Dedifferentiated amniotic fluid mesenchymal stem cell (primary cell): ENCODE measurements around the gene SARS2.
"Not testable (repeated sequence)": the region's sequence is repeated elsewhere in the genome, so short reads cannot be mapped to it uniquely, and the experiment has no call there.

ENCODE experiments used
- DNase-seq: peaks from one replicate; pipeline ENCODE4 v3.0.0-alpha.2; 2016; ENCODE audit errors: extremely low spot score

Gene SARS2

DNA sequence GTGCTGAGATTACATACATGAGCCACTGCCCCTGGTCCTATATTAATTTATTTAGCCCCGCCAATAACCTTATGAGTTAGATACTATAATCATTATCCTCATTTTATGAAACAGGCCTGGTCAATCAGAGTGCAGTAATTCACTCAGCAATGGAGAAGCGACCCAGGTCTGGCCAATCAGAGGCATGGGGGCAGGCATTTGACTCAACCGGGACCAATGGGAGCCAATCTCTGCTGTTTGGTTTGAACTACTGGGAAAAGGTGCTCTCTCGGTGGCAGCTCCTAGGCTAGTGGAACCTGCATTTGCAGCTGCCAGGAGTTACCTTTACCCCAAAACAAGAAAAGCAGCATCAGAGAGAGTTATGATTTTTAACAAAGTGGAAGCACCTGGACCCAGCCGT is 37.7 kb downstream of the SARS2 start:
- no peak for DNase-seq

DNA sequence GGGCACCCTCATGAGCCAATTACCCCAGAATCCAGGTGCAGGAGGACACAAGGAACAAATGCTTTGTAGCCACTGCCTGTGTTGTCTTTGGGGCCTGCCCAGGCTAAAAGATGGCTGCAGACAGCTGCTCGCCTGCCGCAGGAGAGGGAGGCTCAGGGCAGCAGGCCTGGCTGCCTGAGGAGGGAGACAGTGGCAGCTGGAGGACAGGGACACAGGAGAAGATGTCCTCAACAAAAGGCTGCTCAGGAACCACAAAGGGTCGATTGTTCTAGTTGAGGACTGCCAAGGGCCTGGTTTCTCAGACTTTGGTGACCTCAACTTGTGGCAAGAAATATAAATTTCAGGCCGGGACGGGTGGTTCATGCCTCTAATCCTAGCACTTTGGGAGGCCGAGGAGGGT is 38.8 kb downstream of the SARS2 start:
- no peak for DNase-seq

DNA sequence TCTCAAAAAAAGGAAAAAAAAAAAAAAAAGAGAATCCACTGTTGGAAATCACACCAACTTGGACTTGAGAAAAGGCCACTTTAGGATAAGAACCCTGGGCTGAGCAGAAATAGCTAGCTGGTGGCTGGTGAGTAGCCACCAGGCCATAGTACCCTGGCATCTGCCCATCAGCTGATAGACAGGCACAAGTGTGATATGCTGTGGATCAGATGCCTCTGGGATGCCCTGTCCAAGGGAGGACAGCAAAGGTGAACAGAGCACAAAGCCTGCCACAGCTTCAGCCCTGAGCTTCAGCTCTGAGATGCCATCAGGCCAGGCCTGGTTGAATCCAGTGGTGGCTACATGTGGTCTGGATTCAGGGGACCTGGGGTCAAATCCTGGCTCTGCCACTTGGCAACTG is 39.9 kb downstream of the SARS2 start:
- DNase-seq: no peak

DNA sequence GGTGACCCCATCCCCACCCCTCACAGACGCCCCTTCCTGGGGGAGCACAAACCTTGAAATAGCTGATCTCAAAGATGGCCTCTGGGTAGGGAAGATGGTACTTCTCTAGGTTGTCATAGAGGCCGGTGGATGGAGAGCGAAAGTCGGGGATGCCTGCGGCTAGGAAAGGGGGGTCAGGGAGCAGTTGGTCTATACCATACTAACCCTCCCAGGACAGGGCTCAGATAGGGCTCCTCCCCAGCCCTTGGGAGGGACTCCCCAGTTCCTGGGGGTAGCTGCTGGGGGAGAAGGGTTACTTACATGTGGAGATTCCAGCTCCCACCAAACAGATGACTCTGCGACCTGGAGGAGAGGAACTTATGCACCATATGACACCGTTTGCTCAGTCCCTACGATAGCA is 40.8 kb downstream of the SARS2 start:
- DNase-seq: no peak

DNA sequence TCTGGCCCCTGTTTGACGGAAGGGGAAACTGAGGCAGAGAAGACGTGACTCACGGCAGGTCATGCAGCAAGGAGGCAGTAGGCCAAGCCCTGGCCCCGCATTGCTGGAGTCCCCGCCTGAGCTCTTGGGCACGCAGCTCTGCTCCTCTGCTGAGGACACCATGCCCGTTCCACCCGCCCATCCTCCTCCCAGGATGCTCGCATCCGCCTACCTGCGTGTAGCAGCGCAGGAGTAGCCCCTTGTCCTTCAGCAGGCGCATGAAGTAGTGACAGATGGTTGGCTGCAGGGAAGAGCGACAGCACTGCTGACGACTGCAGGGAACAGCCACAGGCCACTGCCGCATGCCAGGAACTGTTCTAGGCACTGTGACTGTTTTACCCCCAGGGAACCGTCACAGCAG is 41.7 kb downstream of the SARS2 start:
- DNase-seq: no peak

DNA sequence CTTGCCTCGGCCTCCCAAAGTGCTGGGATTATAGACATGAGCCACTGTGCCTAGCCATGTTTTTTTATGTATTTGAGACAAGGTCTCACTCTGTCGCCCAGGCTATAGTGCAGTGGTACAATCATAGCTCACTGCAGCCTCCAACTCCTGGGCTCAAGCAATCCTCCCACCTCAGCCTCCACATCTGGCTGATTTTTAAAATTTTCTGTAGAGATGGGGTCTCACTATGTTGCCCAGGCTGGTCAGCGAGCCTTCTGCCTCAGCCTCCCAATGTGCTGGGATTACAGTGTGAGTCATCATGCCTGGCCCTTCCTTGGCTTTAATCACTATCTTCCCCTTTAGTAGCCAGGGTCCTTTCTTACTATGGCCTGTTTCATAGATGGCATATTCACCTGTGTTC is 45.9 kb downstream of the SARS2 start:
- not testable (repeated sequence) for DNase-seq

DNA sequence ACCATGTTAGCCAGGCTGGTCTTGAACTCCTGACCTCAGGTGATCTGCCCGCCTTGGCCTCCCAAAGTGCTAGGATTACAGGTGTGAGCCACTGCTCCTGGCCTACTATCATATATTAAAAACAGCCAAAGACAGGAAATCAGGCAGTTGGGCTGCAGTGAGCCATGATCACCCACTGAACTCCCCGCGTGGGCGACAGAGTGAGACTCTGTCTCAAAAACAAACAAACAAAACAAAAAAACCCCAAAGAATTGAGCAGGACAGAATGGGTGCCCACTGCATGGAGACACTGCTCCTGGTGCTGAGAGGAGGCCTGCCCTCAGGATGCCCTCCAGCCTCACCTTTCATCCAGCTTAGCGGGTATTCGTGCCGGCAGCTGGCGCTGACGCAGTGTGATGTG is 47.3 kb downstream of the SARS2 start:
- DNase-seq: no peak

DNA sequence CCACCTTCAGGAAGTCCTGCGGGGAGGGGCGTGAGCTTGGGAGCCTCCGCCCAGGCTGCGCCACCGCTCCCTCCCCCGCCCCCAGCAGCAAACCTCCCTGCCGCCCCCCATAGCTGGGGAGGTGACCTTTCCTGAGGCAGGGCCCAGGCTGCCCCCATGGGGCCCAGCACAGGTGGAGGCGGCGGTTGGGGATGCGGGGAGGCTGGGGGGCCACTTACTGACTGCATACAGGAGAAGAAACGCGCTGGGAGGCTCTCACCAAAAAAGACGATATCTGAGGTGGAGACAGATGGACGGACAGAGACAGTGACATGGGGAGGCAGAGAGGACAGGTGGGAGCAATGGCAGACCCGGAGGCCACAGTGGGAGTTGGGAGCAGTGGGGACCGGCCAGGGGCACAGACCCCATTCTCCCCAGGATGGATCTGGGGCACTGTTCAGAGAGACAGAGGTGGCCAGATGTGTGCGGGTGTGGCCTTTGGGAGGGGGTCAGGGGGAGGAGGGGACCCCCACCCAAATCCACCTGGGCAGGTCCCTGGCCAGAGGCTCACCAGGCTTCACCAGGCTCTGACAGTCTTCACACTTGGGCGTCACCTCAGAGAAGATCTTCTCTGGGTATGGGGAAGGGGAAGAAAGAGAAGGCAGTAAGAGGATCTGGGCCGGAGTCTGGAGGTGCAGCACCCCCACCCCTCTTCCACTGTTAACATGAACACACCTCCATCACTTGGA is 49.5 kb downstream of the SARS2 start:
- DNase-seq: no peak

DNA sequence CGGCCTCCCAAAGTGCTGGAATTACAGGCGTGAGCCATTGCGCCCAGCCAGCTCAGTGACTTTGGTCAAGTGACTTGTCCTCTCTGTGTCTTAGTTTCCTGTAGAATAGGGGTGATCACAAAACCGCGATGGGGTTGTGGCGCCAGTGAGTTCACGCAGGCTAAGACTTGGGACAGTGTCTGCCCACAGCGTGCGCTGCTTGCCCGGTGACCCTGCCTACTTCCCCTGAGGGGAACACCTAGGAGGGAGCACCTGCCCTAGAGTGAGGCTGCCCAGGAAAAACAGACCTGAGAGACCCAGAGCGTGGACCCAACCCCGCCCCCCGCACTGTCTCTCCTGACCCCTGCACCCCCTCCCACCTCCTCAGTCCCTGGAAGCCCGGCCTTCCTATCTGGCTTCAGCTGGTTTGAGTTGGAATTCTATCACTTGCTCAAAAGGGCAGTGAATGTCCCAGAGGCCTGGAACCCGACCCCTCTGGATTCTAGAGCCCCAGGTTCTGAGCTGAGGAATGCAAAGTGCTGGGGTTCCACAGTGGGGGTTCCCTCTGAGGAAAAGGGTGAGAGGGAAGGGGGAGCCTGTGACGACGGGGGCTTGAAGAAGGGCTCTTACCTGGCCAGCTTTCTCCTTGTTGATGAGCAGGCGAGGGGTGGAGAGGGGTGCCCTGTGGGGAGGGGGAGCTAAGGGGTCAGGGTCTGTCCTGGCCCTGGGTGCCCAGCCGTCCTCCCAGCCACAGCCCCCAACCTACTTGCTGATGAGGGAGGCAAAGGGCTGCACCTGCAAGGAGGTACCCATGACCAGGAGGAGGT is 50.3 kb downstream of the SARS2 start:
- DNase-seq: no peak

DNA sequence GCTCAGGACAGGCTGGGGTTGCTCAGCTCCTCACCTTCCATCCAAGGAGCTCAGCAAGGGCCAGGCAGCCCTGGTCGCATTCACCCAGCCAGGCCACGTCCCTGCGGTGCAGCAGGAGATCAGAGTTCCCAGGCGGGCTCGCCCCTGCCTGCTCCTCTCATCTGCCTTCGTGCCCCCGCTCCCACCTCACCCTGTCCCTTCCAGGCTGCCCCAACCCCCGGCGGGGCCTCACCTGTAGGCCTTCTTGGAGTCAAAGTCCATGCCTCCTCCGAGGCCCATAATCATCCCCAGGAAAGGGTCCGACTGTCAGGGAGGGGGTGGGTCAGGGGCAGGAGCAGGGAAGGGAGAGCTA is 51.2 kb downstream of the SARS2 start:
- no peak for DNase-seq

DNA sequence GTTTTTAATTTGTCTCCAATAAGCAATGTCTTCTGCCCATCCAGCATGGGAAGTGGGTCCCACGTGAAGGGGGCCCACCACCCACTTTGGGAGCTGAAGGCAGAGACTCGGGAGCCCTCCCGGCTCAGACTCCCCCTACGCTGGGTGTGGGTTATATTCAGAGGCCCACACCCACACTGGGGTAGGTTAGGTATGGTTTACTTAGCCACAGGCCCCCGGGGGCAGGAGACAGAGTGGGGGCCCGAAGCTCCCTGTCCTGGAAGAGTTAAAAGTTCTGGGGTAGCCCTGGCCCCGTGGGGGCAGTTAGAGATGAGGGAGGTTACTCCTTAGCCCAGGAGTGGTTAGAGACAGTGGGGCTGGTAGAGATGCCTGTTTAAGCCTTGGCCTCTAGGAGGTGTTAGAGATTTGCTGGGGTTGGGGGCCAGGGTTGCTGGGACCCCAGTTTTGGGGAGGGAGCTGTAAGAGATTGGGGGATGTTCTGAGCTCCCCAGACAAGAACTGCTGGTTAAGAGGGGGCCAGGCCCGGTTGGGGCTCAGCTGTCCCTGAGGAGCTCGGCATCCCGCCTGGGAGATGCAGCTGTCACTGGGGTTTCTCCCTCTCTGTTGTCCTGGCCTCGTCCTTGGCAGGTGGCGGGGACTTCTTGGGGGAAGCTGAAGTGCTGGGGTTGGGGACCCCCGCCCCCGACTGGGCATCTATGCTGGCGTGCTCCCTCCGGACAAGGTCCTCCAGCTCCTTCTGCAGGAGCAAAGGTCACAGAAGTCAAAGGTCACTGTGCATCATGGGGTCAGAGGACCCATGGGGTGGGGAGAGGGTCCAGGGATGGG is 51.8 kb downstream of the SARS2 start:
- no peak for DNase-seq

DNA sequence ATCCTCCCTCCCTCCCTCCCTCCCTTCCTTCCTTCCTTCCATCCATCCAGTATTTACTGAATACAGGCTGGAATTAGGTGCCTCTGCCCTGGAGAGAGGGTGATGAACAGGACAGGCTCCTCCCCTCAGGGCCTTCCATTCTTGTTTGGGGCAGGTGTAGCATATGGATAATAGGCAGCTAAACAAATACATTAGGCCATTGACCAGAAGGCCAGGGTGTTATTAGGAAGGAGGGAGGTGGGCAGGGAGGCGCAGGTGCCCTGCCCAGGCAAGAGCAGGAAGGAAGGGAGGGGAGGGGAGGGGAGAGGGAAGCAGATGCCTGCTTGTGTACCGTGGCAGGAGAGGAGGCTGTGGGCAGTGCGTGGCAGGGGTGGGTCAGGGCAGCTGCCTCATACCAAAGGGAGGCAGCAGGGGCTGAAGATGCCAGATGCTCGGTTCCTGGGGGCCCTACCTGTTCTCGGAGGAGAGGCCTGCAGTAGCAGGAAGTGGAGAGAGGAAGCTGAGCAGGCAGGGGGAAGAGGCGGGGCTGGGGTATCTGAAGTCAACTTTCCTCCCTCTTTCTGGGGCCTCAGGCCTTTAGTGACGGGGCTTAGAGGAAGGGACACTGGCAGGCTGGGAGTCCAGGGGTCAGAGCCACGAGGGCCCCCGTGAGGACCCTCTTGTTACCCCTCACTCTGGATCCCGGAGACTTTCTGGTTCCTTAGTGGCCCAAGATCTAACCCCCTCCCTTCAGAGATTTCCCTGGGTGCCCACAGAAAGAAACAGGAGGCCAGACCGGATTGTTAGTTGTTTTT is 52.6 kb downstream of the SARS2 start, which contains the start of gene RINL:
TSS of gene RINL (minus strand) at position 495 of the 794 bp plus-strand sequence. CDS start 1,533 bp downstream, outside the sequence.
- no peak for DNase-seq

DNA sequence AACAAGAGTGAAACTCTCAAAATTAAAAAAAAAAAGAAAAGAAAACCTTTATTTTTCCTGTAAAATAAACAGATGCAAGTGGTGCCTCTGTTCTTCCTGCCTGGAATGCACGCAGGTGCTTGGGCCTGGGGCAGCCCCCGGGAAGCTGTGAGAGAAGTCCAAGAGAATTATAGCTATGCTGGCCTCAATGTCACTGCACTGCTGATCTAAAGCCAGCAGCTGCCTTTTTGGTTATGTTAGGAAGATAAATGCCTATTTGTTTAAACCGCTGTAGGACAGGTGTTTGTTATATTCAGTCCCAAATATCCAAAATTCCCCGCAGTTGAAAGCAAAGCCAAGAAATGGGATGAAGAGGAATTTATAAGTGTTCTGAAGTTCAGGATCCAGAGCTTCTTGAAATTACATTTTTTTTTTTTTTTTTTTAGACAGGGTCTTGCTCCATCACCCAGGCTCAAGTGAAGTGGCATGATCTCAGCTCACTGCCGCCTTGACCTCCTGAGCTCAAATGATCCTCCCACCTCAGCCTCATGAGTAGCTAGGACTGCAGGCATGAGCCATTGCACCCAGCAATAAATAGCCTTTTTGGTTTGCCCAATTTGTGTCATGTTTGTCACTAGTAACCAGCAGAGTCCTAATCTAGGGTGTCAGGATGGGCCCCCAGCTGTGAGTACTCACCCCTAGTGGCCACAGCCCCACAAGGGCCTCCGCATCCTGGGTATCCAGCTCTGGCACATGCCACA is 54.7 kb downstream of the SARS2 start:
- no peak for DNase-seq

DNA sequence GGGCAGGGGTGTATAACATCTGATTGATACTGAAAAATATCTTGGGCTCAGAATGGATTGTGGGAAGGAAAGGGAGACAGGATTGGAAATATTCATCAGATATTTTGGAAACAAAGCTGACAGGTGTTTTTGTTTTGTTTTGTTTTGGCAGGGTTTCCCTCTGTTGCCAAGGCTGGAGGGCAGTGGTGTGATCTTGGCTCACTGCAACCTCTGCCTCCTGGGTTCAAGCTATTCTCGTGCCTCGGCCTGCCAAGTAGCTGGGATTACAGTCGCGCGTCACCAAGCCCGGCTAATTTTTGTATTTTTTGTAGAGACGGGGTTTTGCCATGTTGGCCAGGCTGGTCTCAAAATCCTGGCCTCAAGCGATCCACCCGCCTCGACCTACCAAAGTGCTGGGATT is 57.2 kb downstream of the SARS2 start:
- DNase-seq: not testable (repeated sequence)

DNA sequence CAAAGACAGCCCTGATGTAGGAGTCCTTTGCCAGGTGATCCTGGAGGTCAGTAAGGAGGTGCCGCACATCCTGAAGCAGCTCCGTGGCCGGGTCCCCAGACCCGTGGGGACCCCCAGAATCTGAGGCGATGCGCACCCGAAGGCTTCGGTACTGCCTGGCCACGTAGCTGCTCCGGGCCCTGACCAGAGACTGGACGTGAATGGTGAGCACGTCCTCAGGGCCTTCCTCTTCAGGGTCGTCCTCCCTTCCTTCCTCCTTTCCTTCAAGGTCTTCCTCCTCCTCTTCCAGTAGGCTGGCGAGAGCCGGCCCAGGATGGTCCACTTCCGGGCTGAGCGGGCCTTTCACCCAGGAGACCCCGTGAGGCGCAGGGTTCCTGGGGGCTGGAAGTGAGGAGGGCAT is 60.0 kb downstream of the SARS2 start:
- DNase-seq: no peak

DNA sequence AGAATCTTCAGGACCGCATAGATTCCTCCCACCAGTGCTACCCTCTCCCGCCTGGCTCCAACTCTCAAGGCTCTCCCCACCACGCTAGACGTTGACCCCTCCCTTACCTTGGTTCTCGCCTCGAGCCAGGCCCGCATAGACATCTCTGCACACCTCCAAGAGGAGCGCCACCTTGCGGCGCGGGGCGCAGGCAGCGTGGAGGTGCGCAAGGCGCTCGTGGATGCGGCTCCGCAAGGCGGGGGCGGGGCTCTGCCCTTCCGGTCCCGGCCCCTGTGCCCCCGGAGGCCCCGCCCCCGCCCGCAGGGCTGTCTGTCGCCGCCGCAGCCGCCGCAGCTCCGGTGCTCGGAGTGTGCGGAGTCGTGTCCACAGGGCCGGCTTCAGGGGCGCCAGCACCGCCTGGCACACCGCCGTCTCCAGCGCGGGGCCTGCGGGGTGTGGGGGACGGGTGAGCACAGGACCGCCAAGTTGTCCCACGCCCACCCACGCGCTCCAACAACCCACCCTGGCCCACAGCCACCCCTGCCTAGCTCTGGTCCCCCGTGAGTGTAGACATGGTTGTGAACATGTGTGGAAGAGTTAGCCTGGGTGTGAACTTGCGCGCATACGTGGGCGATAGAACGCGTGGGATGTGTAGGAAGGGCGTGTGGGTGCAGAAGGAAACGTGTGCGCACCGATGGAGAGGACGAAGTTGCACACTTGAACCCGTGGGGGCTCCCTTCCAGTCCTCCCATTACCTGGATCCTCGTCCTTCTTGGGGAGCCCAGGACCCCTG is 60.5 kb downstream of the SARS2 start:
- DNase-seq: no peak

DNA sequence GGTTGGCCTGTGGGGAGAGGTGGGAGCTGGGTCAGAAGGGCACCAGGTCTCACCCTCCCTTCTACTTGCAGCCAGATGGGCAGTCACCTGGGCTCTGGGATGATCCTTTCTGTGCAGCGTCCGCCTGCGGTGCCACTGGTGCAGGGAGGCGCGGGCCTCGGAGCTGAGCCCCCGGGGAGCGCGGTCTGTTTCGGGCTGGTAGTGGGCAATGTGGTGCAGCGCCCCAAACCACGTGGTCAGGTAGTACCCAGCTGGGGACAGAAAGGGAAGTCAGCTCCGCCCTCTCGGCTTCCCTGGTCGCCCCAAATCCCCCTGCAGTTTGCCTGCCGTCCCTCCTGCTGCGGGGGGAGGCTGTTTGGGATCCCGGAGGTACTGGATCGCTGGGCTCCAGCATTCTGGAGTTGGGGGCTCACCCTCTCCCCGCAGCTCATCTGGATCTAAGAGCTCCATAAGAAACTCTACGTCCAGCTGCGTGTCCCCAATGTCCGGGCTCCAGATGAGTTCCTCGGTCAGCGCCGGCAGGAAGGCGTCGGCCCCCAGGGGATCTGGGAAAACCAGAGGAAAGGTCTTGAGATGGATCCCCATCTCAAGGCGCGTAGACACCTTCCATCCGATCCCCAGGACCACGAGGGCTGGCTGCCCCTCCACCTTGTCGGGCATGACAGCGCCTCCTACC is 61.3 kb downstream of the SARS2 start:
- no peak for DNase-seq

DNA sequence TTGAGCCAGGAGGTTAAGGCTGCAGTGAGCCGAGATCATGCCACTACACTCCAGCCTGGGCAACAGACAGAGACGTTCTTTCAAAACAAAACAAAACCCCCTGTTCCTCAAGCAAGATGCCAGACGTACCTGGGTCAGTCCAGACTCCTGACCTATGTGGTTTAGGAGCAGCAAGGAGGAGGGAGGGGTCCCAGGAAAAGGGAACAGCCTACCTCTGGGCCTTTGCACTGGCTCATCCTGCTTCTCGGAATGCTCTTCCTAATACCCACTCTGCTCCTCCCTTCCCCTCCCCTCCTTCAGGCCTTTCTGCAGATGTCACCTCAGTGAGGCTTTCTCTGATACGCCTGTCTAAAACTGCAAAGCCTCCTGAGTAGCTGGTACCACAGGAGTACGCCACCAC is 62.0 kb downstream of the SARS2 start:
- DNase-seq: no peak

DNA sequence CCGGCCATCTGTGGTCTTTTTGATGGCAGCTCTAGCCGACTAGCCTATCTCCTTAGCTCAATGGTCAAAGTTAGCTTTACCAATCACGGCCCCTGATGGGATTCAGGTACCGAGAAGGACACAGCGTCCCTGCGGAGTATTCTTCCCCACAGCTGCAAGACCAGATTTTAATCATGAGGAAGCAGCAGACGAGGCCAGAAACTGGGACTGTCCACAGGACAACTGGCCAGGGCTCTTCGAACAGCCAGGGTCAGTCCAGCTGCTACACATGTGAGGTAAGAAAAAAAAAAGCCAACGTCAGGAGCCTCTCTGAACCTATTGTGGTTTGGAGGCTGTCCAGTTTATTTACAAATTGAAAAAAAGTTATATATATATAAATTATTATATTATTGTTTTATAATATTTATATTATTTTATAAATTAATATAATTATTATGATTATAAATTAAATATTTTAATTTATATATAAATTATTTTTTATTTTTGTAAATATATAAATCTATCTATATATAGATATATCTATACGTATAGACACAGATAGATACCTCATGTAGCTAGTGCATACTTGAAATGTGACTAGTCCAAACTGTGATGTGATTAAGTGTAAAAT is 63.3 kb downstream of the SARS2 start:
- DNase-seq: no peak
